Tibial nerve (tissue), 3 donors: Measurements from ENCODE around the gene FAM83F.

Experiments used
- POLR2A ChIP-seq, 2 donors: fragments of 450-650 bp; IDR thresholded peaks; one replicate each; pipeline ENCODE4 v1.6.1; 2017; ENCODE audit warnings: antibody characterized with exemption in 2 of 2, mild to moderate bottlenecking in 2 of 2, moderate library complexity in 2 of 2
- TF ChIP-seq, protein P1 (sequence below), 5 experiments: fragments of 200-600 bp in 3 of 5; fragments of 450-650 bp in 2 of 5; sonication (generic) in 3 of 5; IDR thresholded peaks; one replicate each; pipeline ENCODE4 v1.5.1; 2016 to 2019; ENCODE audit warnings: antibody characterized with exemption in 5 of 5, mild to moderate bottlenecking in 3 of 5, moderate library complexity in 2 of 5

DNA sequence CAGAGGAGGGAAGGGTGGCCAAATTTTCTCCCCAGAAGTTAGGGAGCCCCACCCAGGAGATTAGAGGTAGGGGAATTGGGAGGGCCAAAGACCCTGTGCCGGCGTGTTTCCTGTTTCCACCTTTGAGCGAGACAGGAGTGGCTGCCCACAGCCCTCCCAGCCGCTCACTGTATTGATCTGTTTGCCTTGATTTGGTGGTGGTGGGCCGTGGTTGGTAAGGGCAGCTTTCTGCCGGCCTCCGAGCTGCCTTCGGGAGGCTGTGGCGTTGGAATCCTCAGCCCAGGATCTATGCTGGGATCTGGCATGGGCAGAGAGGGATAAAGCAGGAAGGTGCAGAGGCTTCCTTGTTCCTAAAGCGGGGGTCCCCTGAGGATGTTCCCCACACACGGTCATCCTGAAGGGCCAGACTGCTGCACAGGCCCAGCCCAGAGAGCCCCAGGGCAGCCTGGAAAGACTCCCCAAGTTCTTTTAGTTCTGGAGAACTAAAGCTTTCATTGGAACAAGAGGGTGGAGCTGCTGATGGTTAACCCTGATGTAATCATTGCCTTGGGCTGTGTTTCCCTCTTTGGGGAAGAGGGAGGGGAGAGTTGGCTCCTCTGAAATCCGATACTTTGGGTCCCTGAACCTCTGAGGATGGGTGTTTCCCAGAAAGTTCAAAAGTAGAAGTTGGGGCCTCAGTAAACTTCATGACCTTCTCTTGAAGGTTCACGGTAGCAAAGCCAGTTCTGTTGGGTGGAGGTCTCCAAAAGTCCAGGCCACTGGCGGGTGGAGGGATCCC is 7.2 kb downstream of the FAM83F start:
- TF ChIP-seq, protein P1, sequence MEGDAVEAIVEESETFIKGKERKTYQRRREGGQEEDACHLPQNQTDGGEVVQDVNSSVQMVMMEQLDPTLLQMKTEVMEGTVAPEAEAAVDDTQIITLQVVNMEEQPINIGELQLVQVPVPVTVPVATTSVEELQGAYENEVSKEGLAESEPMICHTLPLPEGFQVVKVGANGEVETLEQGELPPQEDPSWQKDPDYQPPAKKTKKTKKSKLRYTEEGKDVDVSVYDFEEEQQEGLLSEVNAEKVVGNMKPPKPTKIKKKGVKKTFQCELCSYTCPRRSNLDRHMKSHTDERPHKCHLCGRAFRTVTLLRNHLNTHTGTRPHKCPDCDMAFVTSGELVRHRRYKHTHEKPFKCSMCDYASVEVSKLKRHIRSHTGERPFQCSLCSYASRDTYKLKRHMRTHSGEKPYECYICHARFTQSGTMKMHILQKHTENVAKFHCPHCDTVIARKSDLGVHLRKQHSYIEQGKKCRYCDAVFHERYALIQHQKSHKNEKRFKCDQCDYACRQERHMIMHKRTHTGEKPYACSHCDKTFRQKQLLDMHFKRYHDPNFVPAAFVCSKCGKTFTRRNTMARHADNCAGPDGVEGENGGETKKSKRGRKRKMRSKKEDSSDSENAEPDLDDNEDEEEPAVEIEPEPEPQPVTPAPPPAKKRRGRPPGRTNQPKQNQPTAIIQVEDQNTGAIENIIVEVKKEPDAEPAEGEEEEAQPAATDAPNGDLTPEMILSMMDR (IDR thresholded peaks at IDR 0.05) = no peak
- no peak for TF ChIP-seq POLR2A (IDR thresholded peaks at IDR 0.05)
